ENCODE measurements around the gene TPRG1L.

The TPRG1L gene

GRCh38 chr1:3663999-3664699, 39.3 kb downstream of the TPRG1L start:
- peak; percentile 22 for DNase-seq (ENCODE audit: low spot score)

GRCh38 chr1:3664700-3665375, 40.0 kb downstream of the TPRG1L start:
- peak; percentile 38 for DNase-seq (ENCODE audit: low spot score)

- no peak for DNase-seq (ENCODE audit: low spot score)
Observed at GRCh38 chr1:3668148-3668547, 43.3 kb downstream of the TPRG1L start.

GRCh38 chr1:3668585-3669300, 43.9 kb downstream of the TPRG1L start:
- DNase-seq (ENCODE audit: low spot score): no peak

- DNase-seq (ENCODE audit: low spot score): no peak
Observed at GRCh38 chr1:3669421-3669821, 44.6 kb downstream of the TPRG1L start.

- DNase-seq (ENCODE audit: low spot score): no peak
Observed at GRCh38 chr1:3669971-3670431, 45.2 kb downstream of the TPRG1L start.

- DNase-seq (ENCODE audit: low spot score): no peak
Observed at GRCh38 chr1:3670823-3671265, 46.0 kb downstream of the TPRG1L start.

GRCh38 chr1:3671371-3672180, 46.8 kb downstream of the TPRG1L start:
- DNase-seq (ENCODE audit: low spot score): no peak

- no peak for DNase-seq (ENCODE audit: low spot score)
Observed at GRCh38 chr1:3672231-3672970, 47.6 kb downstream of the TPRG1L start.

GRCh38 chr1:3672971-3673361, 48.2 kb downstream of the TPRG1L start:
- DNase-seq (ENCODE audit: low spot score): no peak

GRCh38 chr1:3673381-3674099, 48.7 kb downstream of the TPRG1L start:
- peak; percentile 42 for DNase-seq (ENCODE audit: low spot score)

- no peak for DNase-seq (ENCODE audit: low spot score)
Observed at GRCh38 chr1:3674100-3675094, 49.6 kb downstream of the TPRG1L start.

- no peak for DNase-seq (ENCODE audit: low spot score)
Observed at GRCh38 chr1:3675436-3675835, 50.6 kb downstream of the TPRG1L start.

GRCh38 chr1:3676581-3677470, 52.0 kb downstream of the TPRG1L start:
- peak; percentile 28 for DNase-seq (ENCODE audit: low spot score)

- DNase-seq (ENCODE audit: low spot score): no peak
Observed at GRCh38 chr1:3677484-3677883, 52.7 kb downstream of the TPRG1L start.

- no peak for DNase-seq (ENCODE audit: low spot score)
Observed at GRCh38 chr1:3678361-3679097, 53.7 kb downstream of the TPRG1L start.

- no peak for DNase-seq (ENCODE audit: low spot score)
Observed at GRCh38 chr1:3679098-3679555, 54.3 kb downstream of the TPRG1L start.
